T follicular helper cell (primary cell): ENCODE measurements around the gene ADAM29.
"Not testable (repeated sequence)": the region's sequence is repeated elsewhere in the genome, so short reads cannot be mapped to it uniquely, and the experiment has no call there.

ENCODE experiments used
- DNase-seq: peaks from one replicate; pipeline ENCODE4 v3.0.0-alpha.2; 2020; ENCODE audit warnings: low read depth
- total RNA-seq, 2 experiments: gene quantifications; one replicate each; lab custom pipeline; 2026; lab: John Stamatoyannopoulos, UW

Gene ADAM29
- total RNA-seq = 0 reads per million in 2 experiments

DNA sequence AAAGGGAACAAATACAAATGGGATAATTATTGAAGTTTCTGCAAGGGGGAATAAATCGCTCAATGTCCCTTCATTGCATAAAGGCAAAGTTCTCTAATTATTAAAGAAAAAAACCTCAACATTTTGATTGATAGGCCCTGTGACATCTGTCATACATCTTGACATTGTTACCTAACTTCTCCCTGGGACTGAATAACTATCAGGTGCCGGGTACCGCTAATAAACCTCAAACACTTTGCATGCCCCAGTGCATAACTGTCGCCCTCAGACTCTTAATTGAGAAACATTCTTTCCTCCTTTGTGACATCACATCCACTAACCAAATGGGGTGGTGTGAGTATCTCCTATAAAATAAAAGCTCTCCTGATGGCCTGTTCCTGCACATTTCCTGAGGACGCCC, at the start of gene ADAM29:
ADAM29 (plus strand) TSS at position 301 of the 400 bp plus-strand sequence. CDS start 57,168 bp downstream, outside the sequence.
- DNase-seq = no peak

DNA sequence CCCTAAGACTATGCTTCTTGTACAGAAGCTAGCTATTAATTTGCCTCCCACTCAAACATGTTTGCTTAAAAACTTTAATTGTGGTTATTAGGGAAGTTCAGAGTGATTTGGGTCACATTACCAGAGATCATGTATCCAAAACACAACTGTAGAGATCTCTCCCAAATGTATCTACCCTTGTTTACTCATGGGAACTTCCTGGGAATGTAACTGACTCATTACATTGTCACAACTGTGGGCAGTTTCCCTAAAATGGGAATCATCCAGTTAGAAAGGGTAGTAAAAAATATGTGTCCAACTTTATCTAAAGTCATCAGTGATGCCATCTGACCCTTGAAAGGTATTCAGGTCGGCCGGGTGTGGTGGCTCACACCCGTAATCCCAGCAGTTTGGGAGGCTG, 48.8 kb upstream of the ADAM29 start:
- no peak for DNase-seq

DNA sequence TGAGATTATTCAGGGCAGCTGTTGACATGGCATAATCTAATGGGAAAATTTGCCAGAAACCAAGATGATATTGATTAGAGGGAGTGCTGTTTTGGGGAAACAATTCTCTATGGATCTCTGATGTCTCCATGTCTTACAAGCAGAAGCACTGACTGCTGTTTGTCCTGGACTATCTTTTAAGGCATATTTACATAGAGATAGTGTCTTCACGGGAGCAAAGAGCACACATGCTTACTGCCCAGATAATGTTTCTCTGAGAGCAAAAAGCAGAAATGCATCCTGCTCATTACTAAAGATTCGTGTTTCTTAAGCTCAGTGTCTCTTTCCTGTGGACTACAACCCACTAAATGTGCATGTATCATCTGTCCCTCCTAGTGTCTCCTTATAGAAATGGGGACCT, 47.8 kb upstream of the ADAM29 start:
- DNase-seq = no peak

DNA sequence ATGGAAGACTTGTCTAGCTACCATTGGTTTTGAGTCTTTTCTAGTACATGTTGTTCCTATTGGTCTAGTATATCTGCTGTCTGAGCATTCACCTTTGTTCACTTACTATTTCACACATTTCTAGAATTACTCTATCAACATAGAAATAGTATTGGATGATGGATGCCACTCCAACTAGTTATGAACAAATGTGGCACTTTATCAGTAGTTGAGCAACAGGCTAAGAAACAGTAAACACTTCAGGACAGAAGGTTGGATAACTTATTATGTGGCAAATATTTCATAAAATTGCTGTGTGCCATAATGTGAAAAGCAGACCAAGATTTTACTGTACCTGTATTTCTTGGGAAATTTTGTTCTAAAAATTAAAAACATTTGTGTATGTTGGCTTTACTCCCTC, 46.8 kb upstream of the ADAM29 start:
- no peak for DNase-seq

DNA sequence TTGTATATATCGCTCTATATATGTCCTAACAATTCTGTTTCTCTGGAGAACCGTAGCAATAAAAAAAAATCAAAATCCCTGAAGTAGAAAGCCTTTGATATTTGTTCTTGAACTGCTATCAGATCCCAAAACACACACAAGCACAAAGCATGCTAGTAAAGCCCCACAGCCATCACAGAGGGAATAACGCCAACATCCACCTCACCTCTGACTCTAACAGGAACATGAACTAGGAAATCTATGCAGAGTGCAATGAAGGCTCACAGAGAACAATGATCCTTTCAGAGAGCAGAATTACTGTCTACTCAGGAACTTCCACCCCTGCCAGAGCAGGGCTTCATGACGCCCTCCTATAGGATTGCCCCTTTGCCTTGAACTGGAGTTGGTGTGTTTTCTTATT, 45.0 kb upstream of the ADAM29 start:
- not testable (repeated sequence) for DNase-seq

DNA sequence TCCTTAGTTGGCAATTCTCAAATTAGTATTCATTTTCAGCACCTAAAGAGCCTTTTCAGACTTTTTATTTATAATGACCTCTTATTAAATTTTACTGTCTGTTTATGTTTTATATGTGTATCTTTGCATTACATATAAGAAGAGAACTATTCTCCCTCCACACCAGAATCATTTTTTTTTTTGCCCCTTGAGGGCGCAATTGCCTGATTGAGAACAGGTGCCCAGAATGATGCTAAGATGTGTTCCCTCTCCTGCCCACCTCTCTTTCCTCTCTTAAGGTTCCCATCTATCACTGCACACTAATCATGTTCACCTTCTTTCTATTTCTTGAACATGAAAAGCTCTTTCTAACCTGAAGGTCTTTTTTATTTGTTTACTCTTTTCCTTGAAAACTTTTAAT, 44.2 kb upstream of the ADAM29 start:
- DNase-seq = no peak

DNA sequence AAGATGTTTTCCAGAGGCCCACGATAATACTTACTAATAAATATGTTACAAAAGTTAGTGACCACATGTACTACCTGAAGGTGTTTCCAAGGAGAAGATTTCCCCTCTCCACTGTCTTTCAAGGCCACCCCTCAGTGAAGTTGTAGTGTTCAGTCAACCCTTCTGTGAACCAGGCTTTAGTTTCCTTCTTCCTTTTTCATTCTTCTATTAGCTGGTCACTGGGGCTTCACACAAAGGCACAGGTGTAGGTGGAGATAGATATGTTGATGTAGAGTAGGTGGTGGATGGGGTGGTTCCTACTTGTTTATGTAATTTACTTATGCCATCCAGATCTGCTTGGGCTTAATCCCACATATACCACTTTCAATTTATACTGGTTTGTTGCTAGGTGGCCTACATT, 43.3 kb upstream of the ADAM29 start:
- DNase-seq = no peak

DNA sequence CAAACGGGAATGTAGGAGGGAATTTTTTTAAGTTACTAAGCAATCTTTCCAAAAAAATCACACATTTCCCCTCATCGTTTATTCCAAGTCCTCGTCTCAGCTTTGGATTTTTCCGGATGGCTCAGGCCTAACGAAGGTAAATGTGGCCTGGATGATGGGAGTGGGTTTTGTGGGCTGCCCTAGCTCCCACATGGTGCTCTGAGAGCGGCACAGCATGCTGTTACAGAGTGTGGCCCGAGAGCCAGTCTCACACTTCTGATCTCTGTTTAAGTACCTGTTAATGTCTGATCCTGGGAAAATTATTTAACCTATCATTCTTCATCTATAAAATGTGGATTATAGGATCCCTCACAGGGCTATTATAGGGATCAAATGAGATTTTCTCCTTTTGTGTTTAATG, 38.2 kb upstream of the ADAM29 start:
- DNase-seq = no peak

DNA sequence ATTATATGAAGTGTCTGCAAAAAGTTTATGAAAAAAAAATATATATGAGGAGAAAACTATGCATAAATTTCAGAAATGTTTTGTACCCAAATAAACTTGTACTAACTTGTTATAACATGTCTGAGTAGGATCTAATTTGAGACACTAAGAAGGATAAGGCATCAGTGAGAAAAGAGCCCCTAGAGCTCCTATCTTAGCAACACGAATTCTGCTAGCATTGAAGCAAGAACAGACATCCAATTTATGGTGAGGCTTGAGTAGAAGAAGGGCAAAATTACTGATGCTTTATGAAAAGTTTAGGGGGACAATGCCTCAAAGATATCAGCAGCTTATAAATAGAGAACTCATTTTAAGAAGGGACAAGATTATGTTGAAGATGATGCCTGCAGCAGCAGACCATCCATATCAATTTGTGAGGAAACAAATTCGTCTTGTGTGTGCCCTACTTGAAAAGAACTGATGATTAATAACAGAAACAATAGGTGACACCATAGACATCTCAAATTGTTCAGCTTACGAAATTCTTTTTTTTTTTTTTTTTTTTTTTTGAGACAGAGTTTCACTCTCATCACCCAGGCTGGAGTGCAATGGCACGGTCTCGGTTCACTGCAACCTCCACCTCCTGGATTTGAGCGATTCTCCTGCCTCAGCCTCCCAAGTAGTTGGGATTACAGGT, 35.7 kb upstream of the ADAM29 start:
- no peak for DNase-seq

DNA sequence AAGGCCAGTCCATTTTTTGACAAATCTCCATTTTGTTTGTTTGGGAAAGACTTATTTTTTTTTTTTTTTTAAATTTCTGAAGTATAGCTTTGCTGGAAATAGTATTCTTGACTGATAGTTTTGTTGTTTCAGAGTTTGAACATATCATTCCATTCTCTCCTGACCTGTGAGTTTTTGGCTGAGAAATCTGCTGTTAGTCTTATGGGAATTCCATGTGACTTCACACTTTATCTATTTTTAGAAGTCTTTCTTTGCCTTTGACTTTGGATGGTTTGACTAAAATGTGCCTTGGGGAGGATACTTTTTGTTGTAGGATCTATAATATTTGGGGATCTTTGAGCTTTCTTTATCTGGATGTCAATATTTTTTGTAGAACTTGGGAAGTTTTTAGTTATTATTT, 10.7 kb upstream of the ADAM29 start:
- no peak for DNase-seq

DNA sequence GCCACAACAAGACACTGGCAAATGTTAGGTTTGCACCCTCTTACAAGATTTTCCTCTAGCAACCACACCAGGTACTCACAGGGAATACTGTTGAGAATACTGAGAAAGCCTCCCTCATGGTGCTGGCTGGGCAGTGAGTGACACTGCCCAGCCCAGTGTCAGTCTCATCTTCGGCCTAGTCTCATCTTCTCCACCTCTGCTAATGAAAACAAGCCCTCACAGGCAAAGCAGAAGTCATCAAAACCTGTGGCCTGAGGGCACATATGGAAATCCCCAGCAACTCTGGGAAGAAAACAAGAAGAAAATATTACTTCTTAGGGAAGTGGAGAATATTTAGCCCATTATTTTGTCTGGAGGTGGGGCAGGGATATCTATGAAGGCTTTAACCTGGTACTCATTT, 7.9 kb upstream of the ADAM29 start:
- DNase-seq = no peak

DNA sequence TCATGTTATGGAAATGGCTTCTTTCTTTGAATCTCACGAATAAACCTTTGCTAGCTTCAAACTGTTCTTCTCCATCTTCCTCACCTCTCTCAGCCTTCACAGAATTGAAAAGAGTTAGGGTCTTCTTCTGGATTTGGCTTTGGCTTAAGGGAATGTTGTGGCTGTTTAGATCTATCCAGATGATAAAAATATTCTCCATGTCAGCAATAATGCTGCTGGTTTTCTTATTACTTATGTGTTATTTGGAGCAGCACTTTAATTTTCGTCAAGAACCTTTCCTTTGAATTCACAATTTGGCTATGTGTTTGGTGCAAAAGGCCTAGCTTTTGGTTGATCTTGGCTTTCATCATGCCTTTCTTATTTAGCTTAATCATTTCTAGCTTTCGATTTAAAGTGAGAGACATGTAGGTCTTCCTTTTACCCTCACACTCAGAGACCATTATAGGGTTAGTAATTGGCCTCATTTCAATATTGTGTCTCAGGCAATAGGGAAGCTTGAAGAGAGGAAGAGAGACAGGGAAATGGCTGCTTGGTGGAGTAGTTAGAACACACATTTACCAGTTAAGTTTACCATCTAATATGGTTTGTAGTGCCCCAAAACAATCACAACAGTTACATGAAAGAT, 5.1 kb upstream of the ADAM29 start:
- DNase-seq = no peak

DNA sequence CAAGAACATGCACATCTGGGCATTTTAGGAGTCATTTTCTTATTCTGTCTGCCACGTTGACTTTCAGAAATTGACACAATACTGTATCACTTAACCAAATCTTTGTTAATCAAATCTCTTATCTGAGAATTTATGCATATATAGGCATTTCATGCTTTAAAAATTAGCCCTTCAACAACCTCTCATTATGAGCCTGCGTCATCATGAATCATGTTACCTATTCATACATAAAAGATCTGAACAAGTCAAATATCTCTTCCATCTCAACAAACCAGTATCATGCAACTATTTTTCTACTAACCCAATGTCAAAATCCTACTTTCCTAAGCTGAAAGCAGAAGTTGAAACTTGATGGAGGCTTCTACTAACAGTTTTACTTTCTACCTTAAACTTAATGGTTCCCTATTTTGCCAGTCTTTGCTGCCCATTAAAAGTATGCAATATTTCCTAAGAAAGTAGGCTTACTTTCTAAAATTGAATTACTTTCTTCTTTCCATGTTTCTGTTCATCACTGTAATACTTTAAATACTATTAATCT, 1.8 kb downstream of the ADAM29 start:
- no peak for DNase-seq

DNA sequence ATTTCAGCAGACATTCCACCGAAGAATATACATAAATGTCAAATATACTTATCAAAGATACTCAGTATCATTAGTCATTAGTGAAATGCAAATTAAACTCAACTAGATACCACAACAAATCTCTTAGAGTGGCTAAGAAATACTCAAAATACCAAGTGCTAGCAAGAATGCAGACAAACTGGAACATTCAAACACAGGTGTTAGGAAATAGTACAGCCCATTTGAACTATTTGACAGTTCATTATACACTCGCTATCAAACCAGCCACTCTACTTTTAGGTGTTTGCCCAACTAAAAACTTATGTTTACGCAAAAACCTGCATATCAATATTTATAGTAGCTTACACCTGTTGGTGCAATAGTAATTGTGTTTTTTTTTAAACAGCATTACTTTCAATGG, 8.8 kb downstream of the ADAM29 start:
- DNase-seq = no peak

DNA sequence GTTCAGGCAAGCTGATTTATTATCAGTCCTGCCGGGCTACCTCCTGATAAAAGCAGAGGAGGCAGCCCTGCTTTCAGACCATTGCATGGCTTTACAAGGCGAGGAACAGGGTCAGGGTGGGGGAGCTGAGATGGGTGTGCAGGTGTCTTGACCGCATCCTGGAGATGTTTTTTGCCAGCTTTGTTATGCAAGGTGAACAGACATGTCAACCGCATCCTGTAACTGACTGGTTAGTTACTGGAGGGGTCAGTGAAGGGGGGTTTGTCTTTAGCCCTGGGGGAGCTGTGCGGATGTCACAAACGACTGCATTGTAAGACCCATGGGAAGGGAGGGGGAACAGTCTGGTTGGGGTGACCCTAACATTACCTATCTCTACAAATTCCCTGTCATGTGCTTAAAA, 10.0 kb downstream of the ADAM29 start:
- no peak for DNase-seq

DNA sequence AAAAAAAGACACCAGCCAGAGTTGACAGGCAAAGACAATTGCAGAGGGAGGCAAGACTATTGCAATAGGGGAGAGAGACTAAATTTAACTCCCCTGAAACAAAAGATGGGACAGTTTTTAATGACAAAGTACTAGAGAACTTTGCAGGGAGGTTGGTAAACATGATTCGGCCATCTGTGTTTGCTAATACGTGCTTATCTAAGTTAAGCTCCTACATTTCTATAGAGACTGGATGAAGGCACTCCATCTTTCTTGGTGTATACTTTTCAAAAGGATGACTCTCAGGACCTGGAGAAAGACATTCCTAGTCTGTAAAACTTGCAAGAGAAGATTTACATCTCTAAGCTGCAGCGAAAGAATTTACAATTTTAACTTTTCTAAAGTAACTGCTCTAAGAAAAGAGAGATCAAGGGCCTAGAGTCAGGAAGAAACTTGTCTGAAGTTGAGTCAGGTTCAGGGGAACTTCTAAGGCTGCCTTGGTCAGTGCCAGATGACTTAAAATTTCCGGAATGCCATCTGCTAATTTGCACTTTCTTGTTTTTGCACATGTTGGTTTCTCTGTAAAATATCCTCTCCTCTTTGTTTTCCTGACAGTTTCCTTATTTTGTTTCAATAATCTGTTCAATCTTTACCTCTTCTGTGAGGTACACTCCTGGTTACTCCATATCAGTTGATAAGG, 10.6 kb downstream of the ADAM29 start:
- DNase-seq = no peak

DNA sequence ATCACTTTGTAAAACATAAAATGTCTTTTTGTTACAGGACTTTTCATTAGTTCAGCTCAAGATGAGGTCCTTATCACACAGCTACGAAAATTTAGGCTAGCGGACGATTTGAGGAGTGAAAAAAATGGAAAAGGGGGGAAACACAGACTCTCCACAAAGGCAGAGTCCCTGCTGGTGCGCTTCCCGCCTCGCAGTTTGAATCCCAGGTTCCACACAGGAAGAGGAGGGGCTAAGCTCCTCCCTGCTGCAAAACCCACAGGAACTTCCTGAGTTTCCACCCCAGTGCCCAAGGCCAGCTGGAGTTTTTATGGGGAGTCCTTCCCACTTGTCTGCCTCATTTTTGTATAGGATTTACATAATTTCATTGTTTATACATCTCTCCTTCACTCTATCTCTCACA, 11.2 kb downstream of the ADAM29 start:
- no peak for DNase-seq

DNA sequence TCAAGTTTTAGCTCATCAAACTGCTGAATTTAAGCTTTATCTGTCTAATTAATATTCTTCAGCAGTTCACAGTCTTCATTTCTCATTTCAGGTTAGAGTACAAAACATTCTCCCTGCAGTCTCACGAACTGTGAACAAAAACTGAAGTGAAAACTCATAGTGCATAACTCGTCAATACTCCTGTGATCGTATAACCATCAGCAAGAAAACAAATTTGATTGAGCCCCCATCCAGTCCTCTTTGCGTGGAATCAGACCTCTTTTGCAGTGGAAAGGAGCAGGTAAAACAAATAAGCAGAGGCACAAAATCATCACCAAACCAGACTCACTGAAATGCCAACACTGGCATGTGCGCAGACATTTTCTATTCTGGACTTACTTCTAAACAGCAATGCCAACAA, 12.7 kb downstream of the ADAM29 start:
- DNase-seq = no peak

DNA sequence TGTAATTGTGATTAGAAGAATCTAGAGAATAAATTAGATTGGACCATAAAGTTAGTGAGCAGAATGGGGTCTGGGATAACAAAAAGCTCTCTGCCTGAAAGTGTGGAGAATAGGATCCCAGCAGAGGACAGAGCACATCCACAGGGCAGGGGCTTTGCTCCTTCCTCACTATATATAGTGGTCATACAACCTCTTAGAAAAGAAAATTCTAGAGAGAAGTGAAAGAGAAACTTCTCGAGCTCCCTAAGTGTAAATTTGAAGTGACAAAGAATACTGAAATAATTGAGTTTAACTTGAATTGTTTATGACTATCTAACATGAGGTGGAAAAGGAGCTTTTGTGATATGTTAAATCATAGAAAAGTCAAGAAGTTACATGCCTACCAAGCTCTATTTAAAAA, 14.9 kb downstream of the ADAM29 start:
- no peak for DNase-seq

DNA sequence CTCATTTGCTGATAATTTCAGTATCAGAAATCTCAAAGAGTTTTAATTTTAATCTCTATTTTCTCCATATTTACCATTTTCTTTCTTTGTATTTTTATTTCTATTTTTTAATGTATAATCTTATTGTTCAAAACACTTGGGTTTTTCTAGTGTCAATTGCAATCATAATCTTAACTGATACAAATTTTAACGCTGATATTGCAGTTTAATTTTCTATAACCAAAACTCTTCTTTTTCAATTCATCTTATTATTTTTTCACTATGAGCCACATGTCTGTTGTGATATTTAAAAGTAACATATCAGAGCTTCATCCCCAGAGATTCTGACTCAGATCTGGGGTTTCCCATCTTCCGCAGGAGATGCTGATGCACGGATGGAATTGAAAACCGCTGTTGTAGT, 16.2 kb downstream of the ADAM29 start:
- DNase-seq = no peak

DNA sequence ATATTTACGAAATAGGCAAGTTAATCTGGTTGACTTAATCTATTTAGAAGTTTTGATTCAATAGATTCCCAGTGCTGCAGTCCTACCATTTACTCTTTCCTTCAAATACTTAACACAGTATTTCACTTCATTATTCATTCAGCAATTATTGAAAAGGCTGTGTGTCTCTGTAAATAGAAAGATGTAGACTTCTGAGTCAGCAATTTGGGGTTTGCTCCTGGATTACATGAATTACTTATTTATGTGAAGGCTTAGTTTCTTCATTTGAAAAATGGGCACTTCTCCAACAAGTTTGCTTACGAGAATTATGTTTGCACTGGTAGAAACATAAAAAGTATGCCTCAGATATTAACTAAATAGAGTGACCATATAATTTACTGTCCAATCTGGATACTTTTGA, 17.4 kb downstream of the ADAM29 start:
- DNase-seq = no peak

DNA sequence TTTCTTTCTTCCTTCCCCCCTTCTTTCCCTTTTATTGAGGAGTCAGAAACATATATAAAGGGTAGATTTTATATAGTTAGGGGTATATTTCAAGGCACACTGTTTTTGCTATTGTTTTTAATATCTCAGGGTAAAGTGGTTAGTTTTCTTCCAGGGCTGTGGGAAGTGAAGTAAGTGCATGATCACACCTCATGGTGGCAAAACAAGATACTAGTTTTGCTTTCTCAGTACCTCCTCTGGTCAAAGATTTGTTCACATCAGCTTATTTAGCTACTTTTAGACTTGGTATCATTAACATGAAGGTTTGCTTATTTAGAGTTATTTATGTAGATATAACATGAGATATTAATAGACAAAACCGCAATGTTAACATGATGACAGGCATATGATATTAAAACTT, 21.8 kb downstream of the ADAM29 start:
- DNase-seq = no peak

DNA sequence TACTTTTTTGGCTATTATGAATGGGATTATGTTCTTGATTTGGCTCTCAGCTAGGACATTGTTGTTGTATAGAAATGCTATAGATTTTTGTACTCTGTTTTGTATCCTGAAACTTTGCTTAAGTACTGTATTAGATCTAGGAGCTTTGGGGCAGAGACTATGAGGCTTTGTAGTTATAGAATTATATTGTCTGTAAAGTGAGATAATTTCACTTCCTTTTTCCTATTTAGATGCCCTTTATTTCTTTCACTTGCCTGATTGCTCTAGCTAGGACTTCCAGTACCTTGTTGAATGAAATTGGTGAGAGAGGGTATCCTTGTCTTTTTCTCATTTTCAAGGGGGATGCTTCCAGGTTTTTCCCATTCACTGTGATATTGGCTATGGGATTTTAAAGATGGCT, 28.1 kb downstream of the ADAM29 start:
- no peak for DNase-seq
